ENCODE measurements around the gene WASHC4.
"Not testable (repeated sequence)": the region's sequence is repeated elsewhere in the genome, so short reads cannot be mapped to it uniquely, and the experiment has no call there.

WASHC4 gene

DNA sequence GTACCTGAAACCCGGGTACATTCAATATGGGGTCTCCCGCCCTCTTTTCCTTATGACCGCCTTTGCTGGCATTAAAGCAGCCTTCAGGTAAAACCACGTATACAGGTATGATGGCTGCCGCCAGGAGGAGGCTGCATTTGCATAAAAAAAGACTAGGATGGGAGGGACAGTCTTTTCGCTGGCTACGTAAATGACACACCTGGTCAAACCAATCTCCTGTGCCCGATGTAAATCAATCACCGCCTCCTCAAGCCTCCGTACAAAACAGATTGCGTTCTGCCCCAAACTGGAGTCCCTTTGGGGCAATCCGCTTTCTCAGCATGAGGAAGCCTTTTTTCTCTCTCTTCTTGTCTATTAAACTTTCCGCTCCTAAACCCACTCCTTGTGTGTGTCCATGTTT, 15.2 kb upstream of the WASHC4 start:
- DNase-seq (ENCODE audit: low read depth): no peak

DNA sequence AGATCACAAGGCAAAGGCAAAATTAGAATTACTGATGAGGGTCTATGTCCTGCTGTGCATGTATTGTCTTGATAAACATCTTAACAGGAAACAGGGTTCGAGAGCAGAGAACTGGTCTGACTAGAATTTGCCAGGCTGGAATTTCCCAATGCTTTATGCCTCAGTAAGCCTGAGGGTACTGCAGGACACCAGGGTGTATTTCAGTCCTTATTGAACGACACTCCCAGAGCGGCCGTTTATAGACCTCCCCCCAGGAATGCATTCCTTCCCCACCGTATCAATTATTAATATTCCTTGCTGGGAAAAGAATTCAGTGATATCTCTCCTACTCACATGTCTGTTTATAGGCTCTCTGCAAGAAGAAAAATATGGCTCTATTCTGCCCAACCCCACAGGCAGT, 12.2 kb upstream of the WASHC4 start:
- not testable (repeated sequence) for DNase-seq (ENCODE audit: low read depth)

DNA sequence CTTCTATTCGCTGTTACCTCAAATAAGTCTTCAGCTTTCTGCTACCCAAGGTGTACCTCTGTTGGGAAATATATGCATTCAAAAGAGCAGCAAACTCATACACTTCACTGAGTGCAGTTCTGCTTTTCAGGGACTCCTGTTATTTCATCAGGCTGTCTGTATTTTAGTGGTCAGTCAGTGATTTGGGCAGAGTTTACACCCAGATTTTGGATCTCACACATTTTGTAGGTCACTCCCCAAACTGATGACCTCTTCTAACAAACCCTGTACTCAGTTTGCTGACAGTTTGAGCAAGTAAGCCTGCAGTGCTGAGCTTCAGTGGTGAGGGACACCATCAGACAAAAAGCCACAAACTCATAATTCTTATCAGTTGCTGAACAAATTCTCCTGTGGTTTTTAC, 8.2 kb upstream of the WASHC4 start:
- no peak for DNase-seq (ENCODE audit: low read depth)

DNA sequence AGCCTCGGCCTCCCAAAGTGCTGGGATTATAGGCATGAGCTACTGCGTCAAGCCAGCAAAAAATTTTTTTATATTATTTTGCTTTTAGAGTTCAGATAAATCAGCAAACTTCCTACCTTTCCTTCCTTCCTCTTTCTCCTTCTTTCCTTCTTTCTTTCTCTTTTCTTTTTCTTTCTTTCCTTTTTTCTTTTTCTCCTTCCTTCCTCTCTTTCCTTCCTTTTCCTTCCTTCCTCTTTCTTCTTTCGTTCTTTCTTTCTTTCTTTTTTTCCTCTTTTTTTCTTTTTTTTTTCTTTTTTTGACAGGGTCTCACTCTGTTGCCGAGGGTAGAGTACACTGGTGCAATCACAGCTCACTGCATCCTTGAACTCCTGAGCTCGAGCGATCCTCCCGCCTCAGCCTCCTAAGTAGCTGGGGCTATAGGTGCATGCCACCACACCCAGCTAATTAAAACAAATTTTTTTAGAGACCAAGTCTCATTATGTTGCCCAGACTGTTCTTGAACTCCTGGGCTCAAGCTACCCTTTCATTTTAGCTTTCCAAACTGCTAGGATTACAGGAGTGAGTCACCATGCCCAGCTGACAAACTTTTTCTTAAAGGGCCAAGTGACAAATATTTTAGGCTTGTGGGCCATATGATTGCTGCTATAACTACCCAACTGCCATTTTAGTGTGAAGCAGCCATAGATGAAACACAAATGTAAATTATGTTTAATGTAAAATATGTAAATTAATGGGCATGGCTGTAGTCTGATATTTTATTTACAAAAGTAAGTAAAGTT, 7.1 kb upstream of the WASHC4 start:
- no peak for DNase-seq (ENCODE audit: low read depth)

- DNase-seq (ENCODE audit: low read depth): no peak
Measured at GRCh38 chr12:105100998-105101397, 6.5 kb upstream of the WASHC4 start.

DNA sequence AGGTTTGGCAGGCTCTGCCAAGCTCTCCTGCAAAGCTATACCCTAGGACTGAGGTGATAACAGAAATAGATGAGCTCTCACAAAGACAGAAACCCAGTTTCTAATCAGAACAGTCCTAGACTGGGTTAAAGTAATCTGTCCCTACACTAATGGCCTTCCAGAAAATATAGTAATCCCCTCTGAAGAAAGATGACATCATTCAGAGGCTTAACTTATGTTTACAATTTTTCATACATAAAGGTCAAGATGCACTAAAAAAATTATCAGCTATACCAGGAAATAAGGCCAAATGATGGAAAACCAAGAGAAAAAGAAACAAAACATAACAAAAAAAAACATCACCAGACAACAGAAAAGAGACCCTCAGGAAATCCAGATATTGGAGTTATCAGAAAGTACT, 4.9 kb upstream of the WASHC4 start:
- DNase-seq (ENCODE audit: low read depth): no peak

DNA sequence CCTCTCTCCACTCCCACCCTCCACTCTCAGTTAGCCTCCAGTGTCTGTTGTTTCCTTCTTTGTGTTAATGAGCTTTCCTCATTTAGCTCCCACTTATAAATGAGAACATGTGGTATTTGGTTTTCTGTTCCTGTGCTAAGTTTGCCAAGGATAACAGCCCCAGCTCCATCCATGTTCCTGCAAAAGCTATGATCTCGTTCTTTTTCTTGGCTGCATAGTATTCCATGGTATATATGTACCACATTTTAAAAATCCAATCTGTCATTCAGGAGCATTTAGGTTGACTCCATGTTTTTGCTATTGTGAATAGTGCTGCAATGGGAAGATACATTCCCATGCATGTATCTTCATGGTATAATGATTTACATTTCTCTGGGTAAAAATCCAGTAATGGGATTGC, 2.8 kb upstream of the WASHC4 start:
- DNase-seq (ENCODE audit: low read depth): no peak

- no peak for DNase-seq (ENCODE audit: low read depth)
Measured at GRCh38 chr12:105106621-105107020, 910 bp upstream of the WASHC4 start.

GRCh38 chr12:105107171-105107493, 399 bp upstream of the WASHC4 start:
- DNase-seq (ENCODE audit: low read depth): no peak

DNA sequence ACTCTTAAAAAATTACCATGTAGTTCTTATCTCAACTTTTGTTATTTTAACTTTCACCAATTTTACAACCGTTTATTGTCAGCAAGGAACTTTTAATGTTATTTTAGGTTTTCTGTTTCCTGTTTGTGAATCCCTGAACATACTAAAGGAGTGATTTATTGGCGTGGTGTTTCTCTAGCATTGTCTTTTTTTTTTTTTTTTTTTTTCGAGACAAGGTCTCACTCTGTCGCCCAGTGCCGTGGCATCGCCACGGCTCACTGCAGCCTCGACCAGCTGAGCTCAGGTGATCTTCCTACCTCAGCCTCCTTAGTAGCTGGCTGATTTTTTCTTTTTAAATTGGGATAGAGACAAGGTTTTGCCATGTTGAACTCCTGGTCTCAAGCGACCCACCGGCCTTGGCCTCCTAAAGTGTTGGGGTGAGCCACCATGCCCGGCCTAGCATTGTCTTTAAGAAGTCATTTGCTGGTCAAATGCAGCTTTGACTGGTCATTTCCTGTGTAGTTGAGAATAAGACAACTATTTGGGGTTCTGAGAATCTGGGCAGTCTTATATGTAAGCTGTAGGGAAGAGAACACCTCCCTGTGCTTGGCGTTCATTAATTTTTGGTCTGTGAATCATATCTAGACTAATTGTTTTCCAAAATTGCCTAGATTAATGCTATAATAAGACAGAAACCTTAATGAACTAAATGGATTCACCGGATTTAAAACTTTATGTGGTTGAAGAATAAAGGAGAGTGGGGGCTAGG, 2.1 kb downstream of the WASHC4 start:
- DNase-seq (ENCODE audit: low read depth): no peak

GRCh38 chr12:105110851-105111250, 3.3 kb downstream of the WASHC4 start:
- DNase-seq (ENCODE audit: low read depth): no peak

DNA sequence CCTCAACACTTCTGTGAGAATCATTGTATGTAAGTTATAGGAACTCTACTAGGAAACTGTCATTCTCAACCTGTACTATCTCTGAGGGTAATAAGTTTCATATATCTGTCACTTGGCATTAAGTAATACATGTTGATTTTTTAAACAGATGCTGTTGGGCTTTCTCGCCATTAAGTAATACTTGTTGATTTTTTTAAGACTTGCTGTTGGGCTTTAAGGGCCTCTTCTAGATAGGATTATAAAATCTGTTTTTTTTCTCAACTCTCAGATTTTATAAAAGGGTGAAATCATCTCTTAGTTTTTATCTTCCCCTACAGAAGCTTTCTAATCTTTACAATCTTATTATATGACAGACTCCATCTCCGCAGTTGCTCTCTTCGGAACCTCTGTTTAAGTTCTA, 5.6 kb downstream of the WASHC4 start:
- DNase-seq (ENCODE audit: low read depth): no peak

DNA sequence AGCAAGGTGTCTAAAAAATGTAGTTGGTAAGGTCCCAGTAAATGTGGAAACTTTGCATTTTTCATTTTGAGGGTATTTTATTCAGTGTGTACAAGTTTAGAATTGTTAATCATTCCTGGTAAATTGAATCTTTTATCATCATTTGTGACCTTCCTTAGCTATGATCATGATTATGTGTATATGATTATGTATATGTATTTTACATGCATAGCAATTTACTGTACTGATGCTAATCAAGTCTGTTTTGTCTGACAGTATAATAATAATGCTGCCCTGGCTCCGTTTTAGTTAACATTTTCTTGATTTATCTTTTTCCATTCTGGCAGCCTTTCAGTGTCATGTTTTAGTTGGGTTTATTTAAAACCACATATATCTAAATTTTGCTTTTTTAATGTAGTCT, 9.4 kb downstream of the WASHC4 start:
- DNase-seq (ENCODE audit: low read depth): no peak

DNA sequence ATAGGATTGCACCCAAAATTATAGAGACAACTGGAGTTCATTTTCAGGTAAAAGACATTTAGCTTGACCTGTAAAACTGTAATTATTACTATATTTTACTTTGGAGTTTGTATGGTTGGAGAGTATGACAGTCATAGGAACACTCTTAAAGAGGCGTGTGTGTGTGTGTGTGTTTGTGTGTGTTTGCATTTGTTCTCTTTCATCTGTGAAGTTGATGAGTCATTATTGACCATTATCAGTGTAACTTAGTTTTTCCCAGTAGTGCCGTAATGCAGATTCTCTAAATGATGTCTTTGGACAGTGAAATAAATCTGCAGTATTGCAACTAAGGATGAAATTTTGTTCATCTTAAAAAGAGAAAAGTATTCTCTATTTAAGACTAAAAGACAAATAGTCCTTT, 13.0 kb downstream of the WASHC4 start:
- no peak for DNase-seq (ENCODE audit: low read depth)

DNA sequence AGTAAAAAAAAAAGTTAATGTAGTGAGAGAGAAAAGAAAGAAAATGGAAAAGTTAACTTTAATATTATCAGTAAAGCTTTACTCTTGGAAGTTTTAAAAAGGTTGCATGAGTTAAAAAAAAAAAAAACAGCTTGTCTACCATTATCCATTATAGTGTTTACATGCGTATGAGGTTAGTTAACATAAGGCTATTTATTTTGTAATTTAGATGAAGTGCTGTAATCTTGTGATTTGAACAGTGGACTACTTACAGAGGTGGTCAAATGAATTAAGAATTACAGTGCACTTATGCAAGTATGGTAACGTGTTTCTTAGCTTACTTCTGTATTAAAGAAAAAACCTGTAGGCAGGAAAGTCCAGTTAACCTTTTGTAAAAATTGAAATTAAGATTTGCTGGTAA, 30.7 kb downstream of the WASHC4 start:
- no peak for DNase-seq (ENCODE audit: low read depth)

GRCh38 chr12:105141320-105141922, 33.9 kb downstream of the WASHC4 start:
- no peak for DNase-seq (ENCODE audit: low read depth)

DNA sequence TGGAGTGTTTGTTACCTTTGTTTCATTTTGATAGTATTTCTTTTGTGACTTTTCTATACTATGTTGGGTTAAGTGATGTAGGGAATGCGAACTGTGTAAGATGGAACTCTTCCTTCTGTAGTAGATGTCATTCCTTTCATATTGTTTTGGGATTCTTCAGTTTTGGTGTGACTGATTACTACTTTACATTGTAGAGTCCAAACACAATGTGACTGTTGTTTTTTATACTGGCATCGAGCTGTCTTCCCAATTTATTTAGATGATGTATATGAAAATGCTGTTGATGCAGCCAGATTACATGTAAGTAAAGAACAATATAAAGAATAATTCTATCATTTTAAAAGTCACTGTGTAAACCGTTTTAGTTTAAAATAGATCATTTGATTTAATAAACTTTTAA, 34.7 kb downstream of the WASHC4 start:
- DNase-seq (ENCODE audit: low read depth): no peak

DNA sequence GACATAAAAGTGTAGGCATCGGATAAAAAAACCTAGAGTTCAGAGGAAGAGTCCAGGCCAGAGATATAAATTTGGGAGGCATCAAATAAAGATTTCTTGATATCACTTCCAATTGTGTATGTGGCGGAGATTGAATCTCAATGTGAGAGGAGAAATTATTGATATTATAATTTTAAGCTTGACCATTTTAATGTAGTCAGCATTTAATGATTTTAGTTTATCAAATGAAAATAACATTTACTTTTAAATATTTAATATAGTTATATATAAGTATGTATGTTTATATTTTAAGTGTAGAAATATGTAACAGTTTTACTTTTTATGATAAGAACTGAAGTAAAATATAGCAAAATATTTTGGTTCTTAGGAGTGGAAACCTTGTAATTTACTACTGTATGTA, 48.7 kb downstream of the WASHC4 start:
- DNase-seq (ENCODE audit: low read depth): no peak

DNA sequence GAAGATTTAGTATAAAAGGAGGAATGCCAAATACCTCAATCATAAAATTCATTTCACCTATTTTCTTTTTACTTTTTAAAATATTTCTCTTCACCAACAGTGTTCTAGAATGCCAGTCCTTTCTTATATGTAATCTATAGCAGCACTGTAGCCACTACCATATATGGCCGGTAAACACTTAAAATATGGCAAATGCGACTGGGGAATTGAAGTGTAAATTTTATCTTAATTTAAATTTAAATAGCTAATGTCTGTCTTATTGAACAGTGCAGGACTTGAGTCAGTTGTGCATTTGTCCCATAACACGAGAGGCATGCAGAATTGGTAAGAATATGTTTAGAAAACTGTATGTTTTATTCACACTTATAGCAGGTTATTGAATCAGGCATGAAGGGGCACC, 50.1 kb downstream of the WASHC4 start:
- no peak for DNase-seq (ENCODE audit: low read depth)

GRCh38 chr12:105158876-105159275, 51.3 kb downstream of the WASHC4 start:
- no peak for DNase-seq (ENCODE audit: low read depth)

- DNase-seq (ENCODE audit: low read depth): no peak
Measured at GRCh38 chr12:105162174-105162573, 54.6 kb downstream of the WASHC4 start.

DNA sequence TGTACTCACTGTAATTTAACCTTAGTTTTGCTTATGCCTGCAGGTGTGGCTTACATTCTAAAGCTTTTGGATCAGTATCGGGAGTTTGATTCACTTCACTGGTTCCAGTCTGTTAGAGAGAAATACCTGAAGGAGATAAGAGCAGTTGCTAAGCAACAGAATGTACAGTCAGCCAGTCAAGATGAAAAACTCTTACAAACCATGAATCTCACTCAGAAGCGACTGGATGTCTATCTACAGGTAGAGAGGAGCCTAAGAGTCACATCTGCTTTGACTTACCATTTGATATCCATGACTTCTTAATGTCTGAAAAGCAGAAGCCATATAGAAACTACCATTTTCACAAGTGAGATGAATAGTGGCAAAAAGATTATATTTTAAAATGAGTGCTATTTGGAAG, 56.5 kb downstream of the WASHC4 start:
- DNase-seq (ENCODE audit: low read depth): no peak

- no peak for DNase-seq (ENCODE audit: low read depth)
Measured at GRCh38 chr12:105166736-105167135, 59.2 kb downstream of the WASHC4 start.

GRCh38 chr12:105167346-105167745, 59.8 kb downstream of the WASHC4 start:
- no peak for DNase-seq (ENCODE audit: low read depth)

Measured in activated T-cell treated with anti-CD3 and anti-CD28 coated beads for 1 hour (primary cell).